PFSK-1 (cell line): ENCODE measurements around the gene TATDN3.

Experiments
- POLR2AphosphoS5 ChIP-seq: IDR thresholded peaks from 2 replicates; pipeline ENCODE4 v1.6.1; 2012; ENCODE audit warnings: low read depth, mild to moderate bottlenecking, control low read depth, low read length, moderate library complexity
- SIN3A ChIP-seq: IDR thresholded peaks from 2 replicates; pipeline ENCODE4 v1.6.1; 2012; ENCODE audit warnings: mild to moderate bottlenecking, low read length, moderate library complexity, borderline replicate concordance; ENCODE audit not compliant: insufficient read depth
- TF ChIP-seq, protein P1 (sequence below), 2 experiments: IDR thresholded peaks; 2 replicates each; pipeline versions ENCODE4 v1.6.1 to v1.8.0; 2011 to 2012; ENCODE audit warnings: low read depth in 2 of 2, low read length in 2 of 2, control low read depth in 1 of 2, inconsistent platforms in 1 of 2, mild to moderate bottlenecking in 1 of 2, moderate library complexity in 1 of 2; ENCODE audit not compliant: insufficient read depth in 1 of 2

DNA sequence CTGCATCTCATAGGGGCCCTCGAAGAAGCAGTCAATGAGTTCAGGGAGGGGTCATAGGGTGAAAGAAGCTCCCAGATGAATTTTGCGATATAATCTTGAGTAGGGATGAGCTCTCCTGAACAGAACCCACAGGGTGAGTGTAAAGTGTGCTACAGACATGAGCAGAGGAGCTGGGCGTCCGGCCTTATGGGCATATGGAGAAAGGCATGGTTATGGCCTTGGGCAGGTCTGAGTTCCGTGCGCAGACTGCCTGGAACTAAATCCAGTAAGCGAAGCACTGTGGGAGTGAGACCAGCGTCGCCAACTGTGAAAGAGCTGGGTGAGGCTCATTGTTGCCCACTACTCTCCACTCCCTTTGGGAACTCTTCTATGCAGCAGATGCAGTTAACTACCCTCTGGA is 28.9 kb upstream of the TATDN3 start:
- TF ChIP-seq POLR2AphosphoS5 (no peak), SIN3A (no peak)
- TF ChIP-seq, protein P1, sequence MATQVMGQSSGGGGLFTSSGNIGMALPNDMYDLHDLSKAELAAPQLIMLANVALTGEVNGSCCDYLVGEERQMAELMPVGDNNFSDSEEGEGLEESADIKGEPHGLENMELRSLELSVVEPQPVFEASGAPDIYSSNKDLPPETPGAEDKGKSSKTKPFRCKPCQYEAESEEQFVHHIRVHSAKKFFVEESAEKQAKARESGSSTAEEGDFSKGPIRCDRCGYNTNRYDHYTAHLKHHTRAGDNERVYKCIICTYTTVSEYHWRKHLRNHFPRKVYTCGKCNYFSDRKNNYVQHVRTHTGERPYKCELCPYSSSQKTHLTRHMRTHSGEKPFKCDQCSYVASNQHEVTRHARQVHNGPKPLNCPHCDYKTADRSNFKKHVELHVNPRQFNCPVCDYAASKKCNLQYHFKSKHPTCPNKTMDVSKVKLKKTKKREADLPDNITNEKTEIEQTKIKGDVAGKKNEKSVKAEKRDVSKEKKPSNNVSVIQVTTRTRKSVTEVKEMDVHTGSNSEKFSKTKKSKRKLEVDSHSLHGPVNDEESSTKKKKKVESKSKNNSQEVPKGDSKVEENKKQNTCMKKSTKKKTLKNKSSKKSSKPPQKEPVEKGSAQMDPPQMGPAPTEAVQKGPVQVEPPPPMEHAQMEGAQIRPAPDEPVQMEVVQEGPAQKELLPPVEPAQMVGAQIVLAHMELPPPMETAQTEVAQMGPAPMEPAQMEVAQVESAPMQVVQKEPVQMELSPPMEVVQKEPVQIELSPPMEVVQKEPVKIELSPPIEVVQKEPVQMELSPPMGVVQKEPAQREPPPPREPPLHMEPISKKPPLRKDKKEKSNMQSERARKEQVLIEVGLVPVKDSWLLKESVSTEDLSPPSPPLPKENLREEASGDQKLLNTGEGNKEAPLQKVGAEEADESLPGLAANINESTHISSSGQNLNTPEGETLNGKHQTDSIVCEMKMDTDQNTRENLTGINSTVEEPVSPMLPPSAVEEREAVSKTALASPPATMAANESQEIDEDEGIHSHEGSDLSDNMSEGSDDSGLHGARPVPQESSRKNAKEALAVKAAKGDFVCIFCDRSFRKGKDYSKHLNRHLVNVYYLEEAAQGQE (IDR thresholded peaks at IDR 0.05; ENCODE audit: insufficient read depth in 1 of 2, low read depth in 2 of 2, low read length in 2 of 2), result no peak
